ENCODE measurements around the gene SPRR2A. TPM values are rescaled to one million over a fixed set of nuclear protein-coding genes. Genes with fewer than 3 reads are reported as not detected.
"Not testable (repeated sequence)": the region's sequence is repeated elsewhere in the genome, so short reads cannot be mapped to it uniquely, and the experiment has no call there.

The SPRR2A gene
- total RNA-seq (not detected), polyA plus RNA-seq (not detected)

DNA sequence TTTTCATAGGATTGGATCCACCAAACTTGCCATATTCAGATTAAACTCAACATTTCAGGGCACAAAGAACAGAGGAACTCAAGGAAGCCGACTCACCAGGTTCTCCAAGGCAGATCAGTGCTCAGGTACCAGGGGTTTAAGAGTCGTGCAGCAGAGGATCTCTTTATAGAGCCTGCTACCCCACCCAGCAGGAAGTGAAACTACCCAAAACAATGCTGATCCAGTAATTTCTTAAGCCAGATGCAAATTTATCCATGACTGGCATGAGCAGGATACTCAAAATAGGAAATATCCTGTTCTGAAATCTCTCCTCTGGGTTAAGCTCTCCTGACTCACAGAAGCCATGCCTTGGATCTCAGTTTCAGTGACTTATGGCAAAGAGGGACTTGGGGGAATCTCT, at the start of gene SPRR2A:
Gene SPRR2A, minus strand, starts transcription at position 138 of the 400 bp plus-strand sequence. CDS start 777 bp downstream, outside the sequence.
- no peak for DNase-seq (ENCODE audit: extremely low spot score)
- no peak within 1 kb of the TSS for H3K27ac ChIP-seq (ENCODE audit: low read depth)
- no peaks in the 10 kb centered on the region for H3K36me3 ChIP-seq (ENCODE audit: insufficient read depth)
- no peak within 1 kb of the TSS for H3K4me3 ChIP-seq (ENCODE audit: low read depth, low read length)
- no peaks in the 10 kb centered on the region for H3K4me1 ChIP-seq (ENCODE audit: insufficient read depth)
- 61% methylated on average over 2 of the region's 2 CpGs for WGBS

DNA sequence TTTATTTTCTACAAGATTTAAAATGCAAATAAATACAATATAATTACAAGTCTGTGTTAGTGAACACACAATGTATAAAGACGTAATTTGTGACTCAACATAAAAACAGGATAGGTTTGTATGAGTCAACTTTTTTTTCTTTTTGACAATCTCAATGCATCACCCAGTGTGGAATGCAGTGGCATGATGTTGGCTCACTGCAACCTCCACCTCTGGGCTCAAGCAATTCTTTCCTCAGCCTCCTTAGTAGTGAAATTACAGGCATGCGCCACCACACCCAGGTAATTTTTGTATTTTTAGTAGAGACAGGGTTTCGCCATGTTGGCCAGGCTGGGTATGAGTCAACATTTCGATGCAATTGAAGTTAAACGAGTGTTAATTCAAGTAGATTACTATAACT, 42.9 kb upstream of the SPRR2A start:
- no peak overlapping the region for H3K27ac ChIP-seq (ENCODE audit: low read depth)
- no peak overlapping the region for H3K4me3 ChIP-seq (ENCODE audit: low read depth, low read length)
- no peaks in the 10 kb centered on the region for H3K4me1 ChIP-seq (ENCODE audit: insufficient read depth)
- 85% methylated on average over 5 of the region's 5 CpGs for WGBS
- no peak for DNase-seq (ENCODE audit: extremely low spot score)
- H3K36me3 ChIP-seq (ENCODE audit: insufficient read depth), result no peaks in the 10 kb centered on the region

DNA sequence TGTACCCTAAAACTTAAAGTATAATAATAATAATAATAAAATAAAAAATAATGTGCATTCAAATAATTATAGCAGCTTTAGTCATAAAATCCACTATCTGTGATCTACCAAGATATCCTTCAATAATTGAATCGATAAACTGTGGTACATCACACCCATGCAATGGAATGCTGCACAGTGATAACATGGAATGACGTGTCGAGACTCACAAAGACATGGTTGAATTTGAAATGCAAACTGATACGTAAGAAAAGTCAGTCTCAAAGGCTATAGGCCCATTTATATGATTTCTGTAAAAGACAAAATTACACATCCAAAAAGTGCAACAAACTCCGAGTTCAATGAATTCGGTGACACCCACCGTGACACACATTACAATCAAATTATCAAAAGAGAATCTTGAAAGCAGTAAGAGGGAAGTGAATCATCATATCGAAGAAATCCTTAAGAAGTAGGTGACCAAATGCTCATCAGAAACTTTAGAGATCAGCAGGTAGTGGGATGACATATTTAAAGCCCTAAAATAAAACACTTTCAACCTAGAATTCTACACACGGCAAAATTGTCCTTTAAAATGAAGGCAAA, 42.2 kb upstream of the SPRR2A start:
- no peak for DNase-seq (ENCODE audit: extremely low spot score)
- WGBS, result 88% methylated on average over 9 of the region's 9 CpGs

DNA sequence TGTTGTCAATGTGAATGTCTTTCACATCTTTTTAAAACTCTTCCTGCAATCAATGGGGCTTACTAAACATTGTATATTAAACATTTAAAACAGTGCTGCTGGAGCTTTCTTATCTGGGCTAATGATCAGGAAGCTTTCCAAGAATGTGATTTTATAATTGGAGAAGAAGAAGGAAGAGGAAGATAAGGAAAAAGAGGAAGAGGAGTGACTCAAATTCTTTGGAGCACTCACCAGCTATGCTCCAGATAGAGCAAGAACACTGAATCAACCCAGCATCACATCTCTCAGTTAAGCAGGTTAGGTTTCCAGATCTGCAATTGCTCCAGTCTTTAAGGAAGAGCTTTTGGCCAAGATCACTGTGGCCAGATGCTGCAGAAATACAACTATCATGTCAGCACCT, 38.5 kb upstream of the SPRR2A start:
- no peaks in the 10 kb centered on the region for H3K4me1 ChIP-seq (ENCODE audit: insufficient read depth)

More for the DNA sequence above, 42.2 kb upstream of the SPRR2A start:
- Histone ChIP-seq H3K27ac (ENCODE audit: low read depth) (no peak overlapping the region), H3K4me1 (ENCODE audit: insufficient read depth) (no peaks in the 10 kb centered on the region), H3K4me3 (ENCODE audit: low read depth, low read length) (no peak overlapping the region), H3K36me3 (ENCODE audit: insufficient read depth) (no peaks in the 10 kb centered on the region)

GRCh38 chr1:153094426-153094825, 37.1 kb upstream of the SPRR2A start, which contains the start of gene SPRR2E:
TSS of gene SPRR2E (minus strand) at chr1:153094526. CDS start at chr1:153093751, 775 bp downstream.
- Histone ChIP-seq H3K36me3 (ENCODE audit: insufficient read depth) (no peaks in the 10 kb centered on the region), H3K4me3 (ENCODE audit: low read depth, low read length) (no peak within 1 kb of the TSS), H3K4me1 (ENCODE audit: insufficient read depth) (no peaks in the 10 kb centered on the region), H3K27ac (ENCODE audit: low read depth) (no peak within 1 kb of the TSS)
- DNase-seq (ENCODE audit: extremely low spot score), result no peak

More for the DNA sequence above, 38.5 kb upstream of the SPRR2A start:
- DNase-seq (ENCODE audit: extremely low spot score), result no peak
- Histone ChIP-seq H3K27ac (ENCODE audit: low read depth) (no peak overlapping the region), H3K36me3 (ENCODE audit: insufficient read depth) (no peaks in the 10 kb centered on the region), H3K4me3 (ENCODE audit: low read depth, low read length) (no peak overlapping the region)

- no peak for DNase-seq (ENCODE audit: extremely low spot score)
- Histone ChIP-seq H3K4me3 (ENCODE audit: low read depth, low read length) (no peak overlapping the region), H3K27ac (ENCODE audit: low read depth) (no peak overlapping the region), H3K36me3 (ENCODE audit: insufficient read depth) (no peaks in the 10 kb centered on the region), H3K4me1 (ENCODE audit: insufficient read depth) (no peaks in the 10 kb centered on the region)
- 74% methylated on average over 1 of the region's 1 CpG for WGBS
Observed at GRCh38 chr1:153087652-153088051, 30.3 kb upstream of the SPRR2A start.

GRCh38 chr1:153081736-153082135, 24.4 kb upstream of the SPRR2A start:
- Histone ChIP-seq H3K4me1 (ENCODE audit: insufficient read depth) (no peaks in the 10 kb centered on the region), H3K36me3 (ENCODE audit: insufficient read depth) (no peaks in the 10 kb centered on the region), H3K4me3 (ENCODE audit: low read depth, low read length) (no peak overlapping the region), H3K27ac (ENCODE audit: low read depth) (no peak overlapping the region)
- 82% methylated on average over 3 of the region's 3 CpGs for WGBS
- DNase-seq (ENCODE audit: extremely low spot score), result no peak

DNA sequence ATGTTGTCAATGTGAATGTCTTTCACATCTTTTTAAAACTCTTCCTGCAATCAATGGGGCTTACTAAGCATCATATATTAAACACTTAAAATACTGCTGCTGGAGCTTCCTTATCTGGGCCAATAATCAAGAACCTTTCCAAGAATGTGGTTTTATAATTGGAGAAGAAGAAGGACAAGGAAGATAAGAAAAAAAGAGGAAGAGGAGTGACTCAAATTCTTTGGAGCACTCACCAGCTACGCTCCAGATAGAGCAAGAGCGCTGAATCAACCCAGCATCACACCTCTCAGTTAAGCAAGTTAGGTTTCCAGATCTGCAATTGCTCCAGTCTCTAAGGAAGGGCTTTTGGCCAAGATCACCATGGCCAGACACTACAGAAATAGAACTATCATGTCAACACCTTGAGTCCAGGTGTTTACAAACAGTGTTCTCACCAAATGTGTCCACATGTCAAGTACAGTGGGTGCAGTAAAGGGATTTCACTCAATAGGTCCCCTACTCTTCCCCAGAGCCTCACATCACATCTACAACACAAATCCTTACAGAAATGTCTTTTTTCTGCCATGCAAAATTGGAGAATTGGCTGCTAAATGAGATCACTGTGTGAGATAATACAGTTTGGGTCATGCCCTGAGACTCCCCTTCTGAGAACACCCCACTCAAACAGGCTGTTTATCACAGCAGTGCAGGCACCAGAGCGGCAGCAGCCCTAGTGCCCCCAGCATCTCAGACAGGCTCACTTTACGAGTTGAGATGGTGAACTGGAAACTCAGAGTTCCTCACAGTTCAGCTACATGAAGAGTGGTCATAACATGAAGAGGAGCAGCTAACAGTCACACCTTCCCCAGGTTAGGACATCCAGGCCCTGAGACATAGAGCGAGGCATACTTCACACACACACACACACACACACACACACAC, 15.8 kb upstream of the SPRR2A start:
- 69% methylated on average over 5 of the region's 5 CpGs for WGBS
- no peaks in the 10 kb centered on the region for H3K36me3 ChIP-seq (ENCODE audit: insufficient read depth)
- DNase-seq (ENCODE audit: extremely low spot score), result no peak
- H3K27ac ChIP-seq (ENCODE audit: low read depth), result no peak overlapping the region
- H3K4me3 ChIP-seq (ENCODE audit: low read depth, low read length), result no peak overlapping the region
- no peaks in the 10 kb centered on the region for H3K4me1 ChIP-seq (ENCODE audit: insufficient read depth)

DNA sequence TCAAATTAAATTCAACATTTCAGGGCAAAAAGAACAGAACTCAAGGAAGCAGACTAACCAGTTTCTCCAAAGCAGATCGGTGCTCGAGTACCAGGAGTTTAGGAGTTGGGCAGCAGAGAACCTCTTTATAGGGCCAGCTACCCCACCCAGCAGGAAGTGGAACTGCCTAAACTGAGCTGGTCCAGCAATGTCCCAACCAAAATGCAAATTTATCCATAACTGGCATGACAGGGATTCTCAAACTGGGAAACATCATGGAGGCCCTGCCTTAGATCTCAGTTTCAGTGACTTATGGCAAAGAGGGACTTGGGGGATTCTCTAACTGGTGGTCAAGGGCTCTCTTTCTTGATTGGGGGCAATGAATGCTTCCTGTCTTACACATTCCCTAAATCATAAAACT, 14.2 kb upstream of the SPRR2A start, which contains the start of gene SPRR2B:
Gene SPRR2B, minus strand, starts transcription at position 101 of the 400 bp plus-strand sequence. CDS start 772 bp downstream, outside the sequence.
- 90% methylated on average over 2 of the region's 2 CpGs for WGBS
- no peak for DNase-seq (ENCODE audit: extremely low spot score)

DNA sequence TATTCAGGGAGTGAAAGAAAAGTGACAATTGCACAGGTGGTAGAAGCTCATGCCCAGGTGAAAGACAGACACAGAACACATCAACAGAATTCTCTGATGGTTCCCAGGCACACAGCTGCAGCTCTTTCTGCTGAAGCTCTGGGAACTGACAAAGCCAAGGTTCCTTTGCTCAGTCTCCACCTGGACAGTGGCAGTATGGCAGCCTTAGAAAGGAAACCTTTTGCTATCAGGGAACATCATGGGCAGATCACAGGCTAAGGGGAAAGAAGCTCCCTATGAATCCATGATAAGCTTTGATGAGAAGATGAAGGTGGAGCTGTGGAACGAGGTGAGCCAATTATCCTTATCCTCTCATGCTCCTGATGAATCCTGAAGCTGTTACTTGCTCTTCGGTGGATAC, 12.9 kb upstream of the SPRR2A start:
- no peak overlapping the region for H3K4me3 ChIP-seq (ENCODE audit: low read depth, low read length)
- no peaks in the 10 kb centered on the region for H3K36me3 ChIP-seq (ENCODE audit: insufficient read depth)
- no peaks in the 10 kb centered on the region for H3K4me1 ChIP-seq (ENCODE audit: insufficient read depth)
- no peak for DNase-seq (ENCODE audit: extremely low spot score)
- H3K27ac ChIP-seq (ENCODE audit: low read depth), result no peak overlapping the region
- WGBS, result 68% methylated on average over 2 of the region's 2 CpGs

More for the DNA sequence above, 14.2 kb upstream of the SPRR2A start, which contains the start of gene SPRR2B:
- Histone ChIP-seq H3K36me3 (ENCODE audit: insufficient read depth) (no peaks in the 10 kb centered on the region), H3K4me3 (ENCODE audit: low read depth, low read length) (no peak within 1 kb of the TSS), H3K27ac (ENCODE audit: low read depth) (no peak within 1 kb of the TSS), H3K4me1 (ENCODE audit: insufficient read depth) (no peaks in the 10 kb centered on the region)

DNA sequence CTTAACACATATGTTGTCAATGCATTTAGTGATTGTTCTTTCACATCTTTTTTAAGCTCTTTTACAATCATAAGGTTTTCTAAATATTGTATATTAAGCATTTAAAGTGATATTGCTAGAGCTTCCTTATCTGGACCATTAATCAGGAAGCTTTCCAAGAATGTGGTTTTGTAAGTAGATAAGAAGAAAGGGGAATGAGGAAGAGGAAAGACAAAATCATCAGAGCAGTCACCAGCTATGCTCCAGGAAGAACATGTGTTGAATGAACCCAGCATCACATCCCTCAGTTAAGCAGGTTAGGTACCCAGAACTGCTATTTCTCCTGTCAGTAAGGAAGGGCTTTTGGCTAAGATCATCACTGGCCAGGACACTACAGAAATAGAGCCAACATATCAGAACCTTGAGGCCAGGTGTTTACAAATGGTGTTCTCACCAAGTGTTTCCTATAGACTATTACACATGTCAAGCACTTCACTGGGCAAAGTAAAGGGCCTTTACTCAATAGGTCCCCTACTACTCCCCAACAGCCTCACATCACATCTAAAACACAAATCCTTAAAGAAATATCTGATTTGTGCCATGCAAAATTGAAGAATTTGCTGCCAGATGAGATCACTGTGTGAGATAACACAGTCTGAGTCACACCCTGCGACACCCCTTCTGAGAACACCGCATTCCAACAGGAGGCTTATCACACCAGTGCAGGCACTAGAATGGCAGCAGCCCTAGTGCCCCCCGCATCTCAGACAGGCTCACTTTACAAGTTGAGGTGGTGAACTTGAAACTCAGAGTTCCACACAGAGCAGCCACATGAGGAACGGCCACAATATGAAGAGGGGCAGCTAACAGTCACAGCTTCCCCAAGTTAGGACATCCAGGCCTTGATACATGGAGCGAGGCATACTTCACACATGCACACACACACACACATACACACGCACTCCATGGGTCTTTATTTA, 1.8 kb upstream of the SPRR2A start:
- 66% methylated on average over 6 of the region's 6 CpGs for WGBS
- no peak overlapping the region for H3K27ac ChIP-seq (ENCODE audit: low read depth)
- DNase-seq (ENCODE audit: extremely low spot score), result no peak
- H3K4me3 ChIP-seq (ENCODE audit: low read depth, low read length), result no peak overlapping the region
- no peaks in the 10 kb centered on the region for H3K36me3 ChIP-seq (ENCODE audit: insufficient read depth)
- no peaks in the 10 kb centered on the region for H3K4me1 ChIP-seq (ENCODE audit: insufficient read depth)

DNA sequence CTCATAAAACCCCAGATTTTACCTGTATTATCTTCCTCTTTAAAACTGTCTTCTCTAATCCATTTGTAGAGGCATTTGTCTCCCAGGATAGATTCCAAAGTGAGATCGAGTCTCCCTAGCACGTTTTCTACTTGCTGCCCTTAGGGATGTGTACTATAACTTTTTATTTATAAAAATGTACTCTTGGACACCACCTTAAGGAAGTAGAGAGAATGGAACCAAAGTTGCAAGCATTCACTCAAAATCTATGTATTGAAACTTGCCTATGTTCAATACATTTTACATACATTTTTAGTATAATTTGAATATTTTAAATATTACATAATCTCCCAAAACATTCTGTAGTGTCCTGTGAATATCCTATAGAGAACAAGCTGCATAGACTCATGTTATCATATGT, 842 bp upstream of the SPRR2A start:
- no peak overlapping the region for H3K27ac ChIP-seq (ENCODE audit: low read depth)
- no peak overlapping the region for H3K4me3 ChIP-seq (ENCODE audit: low read depth, low read length)
- no peak for DNase-seq (ENCODE audit: extremely low spot score)
- 43% methylated on average over 2 of the region's 2 CpGs for WGBS
- H3K36me3 ChIP-seq (ENCODE audit: insufficient read depth), result no peaks in the 10 kb centered on the region
- H3K4me1 ChIP-seq (ENCODE audit: insufficient read depth), result no peaks in the 10 kb centered on the region

- 47% methylated on average over 3 of the region's 3 CpGs for WGBS
- not testable (repeated sequence) for H3K27ac ChIP-seq (ENCODE audit: low read depth); H3K36me3 ChIP-seq (ENCODE audit: insufficient read depth); H3K4me3 ChIP-seq (ENCODE audit: low read depth, low read length); H3K4me1 ChIP-seq (ENCODE audit: insufficient read depth); DNase-seq (ENCODE audit: extremely low spot score)
Observed at GRCh38 chr1:153056111-153056510, 1.2 kb downstream of the SPRR2A start.
